RWPE1 (cell line): ENCODE data around the gene ARFGEF3.

Source experiments
- CTCF ChIA-PET: fragments of 350-600 bp; sonication (Branson Sonifier 250); formaldehyde crosslinking; extraction: SDS; loops from one replicate; lab custom pipeline; 2021; lab: Yijun Ruan, JAX
- POLR2A ChIA-PET: fragments of 400-600 bp; formaldehyde crosslinking; extraction: SDS; loops from one replicate; lab custom pipeline; 2020; ENCODE audit warnings: antibody characterized with exemption; ENCODE audit not compliant: low non-redundant PET; lab: Yijun Ruan, JAX
- DNase-seq: peaks from one replicate; pipeline ENCODE4 v3.0.0; 2012; ENCODE audit warnings: low spot score
- H3K27ac ChIP-seq: fragments of 450-650 bp; 2 replicates; pipeline ENCODE4 v1.5.1; 2017
- CTCF ChIP-seq: fragments of 450-650 bp; conservative IDR thresholded peaks from 2 replicates; pipeline ENCODE4 v1.5.1; 2017; ENCODE audit warnings: low read depth, mild to moderate bottlenecking

The ARFGEF3 gene

GRCh38 chr6:138334000-138334399 lies 172.3 kb downstream of the ARFGEF3 start:
- ChIA-PET POLR2A (no interaction called here), CTCF (no interaction called here)
- no peak for DNase-seq
- no peak overlapping the region for H3K27ac ChIP-seq
- TF ChIP-seq CTCF: no peak

DNA sequence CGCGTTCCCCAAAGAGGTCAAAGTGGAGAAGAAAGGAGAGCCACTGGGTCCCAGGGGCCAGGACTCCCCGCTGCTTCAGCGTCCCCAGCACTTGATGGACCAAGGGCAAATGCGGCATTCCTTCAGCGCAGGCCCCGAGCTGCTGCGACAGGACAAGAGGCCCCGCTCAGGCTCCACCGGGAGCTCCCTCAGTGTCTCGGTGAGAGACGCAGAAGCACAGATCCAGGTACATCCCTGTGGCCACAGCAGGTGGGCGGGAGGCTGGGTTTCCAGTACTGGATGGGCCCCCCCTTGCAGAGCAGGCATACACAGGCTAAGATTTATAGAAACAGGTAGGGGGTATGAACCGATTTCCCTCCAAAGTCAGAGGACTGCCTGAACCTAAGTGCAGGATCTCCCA lies 173.2 kb downstream of the ARFGEF3 start:
- TF ChIP-seq CTCF: no peak
- CTCF ChIA-PET: no interaction called here
- no peak overlapping the region for H3K27ac ChIP-seq
- no peak for DNase-seq
- POLR2A ChIA-PET: no interaction called here

- DNase-seq: no peak
- TF ChIP-seq CTCF: no peak
- no peak overlapping the region for H3K27ac ChIP-seq
- ChIA-PET POLR2A (no interaction called here), CTCF (no interaction called here)
Observed at GRCh38 chr6:138336221-138336620, 174.5 kb downstream of the ARFGEF3 start.

DNA sequence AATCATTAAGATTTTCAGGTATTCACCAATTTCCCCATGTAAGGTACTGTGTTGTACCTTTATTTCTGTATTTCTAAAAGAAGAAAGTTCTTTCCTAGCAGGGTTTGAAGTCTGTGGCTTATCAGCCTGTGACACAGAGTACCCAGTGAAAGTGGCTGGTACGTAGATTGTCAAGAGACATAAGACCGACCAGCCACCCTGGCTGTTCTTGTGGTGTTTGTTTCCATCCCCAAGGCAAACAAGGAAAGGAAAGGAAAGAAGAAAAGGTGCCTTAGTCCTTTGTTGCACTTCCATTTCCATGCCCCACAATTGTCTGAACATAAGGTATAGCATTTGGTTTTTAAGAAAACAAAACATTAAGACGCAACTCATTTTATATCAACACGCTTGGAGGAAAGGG lies 175.3 kb downstream of the ARFGEF3 start:
- CTCF ChIA-PET: interaction anchor here (0.6 kb wide), 2 partner anchors 35 to 304 kb away, joined by 3 to 7 read pairs; no protein-coding TSS in a partner anchor
- no peak for TF ChIP-seq CTCF
- DNase-seq: no peak
- POLR2A ChIA-PET: no interaction called here
- H3K27ac ChIP-seq: no peak overlapping the region

DNA sequence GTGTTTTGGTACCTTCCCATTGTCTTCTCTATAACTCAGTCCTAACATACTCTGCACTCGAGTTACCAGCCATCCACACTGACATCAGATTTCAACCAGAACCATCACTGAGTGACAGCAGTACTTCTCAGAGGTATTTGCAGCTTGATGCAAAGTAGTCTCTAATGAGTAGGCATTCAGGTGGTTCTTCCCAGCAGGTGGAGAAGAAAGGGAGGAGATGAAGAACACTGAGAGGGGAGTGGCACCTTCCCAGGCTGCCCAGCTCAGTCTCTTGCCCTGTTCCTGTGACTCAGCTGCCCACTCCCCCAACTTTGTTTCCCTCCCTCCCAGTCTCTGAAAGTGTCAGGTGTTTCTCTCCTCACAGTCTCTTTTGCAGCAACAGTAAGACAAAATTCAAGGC lies 177.3 kb downstream of the ARFGEF3 start:
- TF ChIP-seq CTCF: no peak
- no peak for DNase-seq
- CTCF ChIA-PET: no interaction called here
- POLR2A ChIA-PET: no interaction called here
- no peak overlapping the region for H3K27ac ChIP-seq

- DNase-seq: no peak
- CTCF ChIA-PET: no interaction called here
- no peak overlapping the region for H3K27ac ChIP-seq
- TF ChIP-seq CTCF: no peak
- POLR2A ChIA-PET: no interaction called here
Observed at GRCh38 chr6:138341176-138341575, 179.4 kb downstream of the ARFGEF3 start.

GRCh38 chr6:138343112-138343511 lies 181.4 kb downstream of the ARFGEF3 start:
- no peak for TF ChIP-seq CTCF
- DNase-seq: no peak
- no peak overlapping the region for H3K27ac ChIP-seq
- POLR2A ChIA-PET: no interaction called here
- CTCF ChIA-PET: no interaction called here
